ENCODE data around the gene NOTUM.

DNA sequence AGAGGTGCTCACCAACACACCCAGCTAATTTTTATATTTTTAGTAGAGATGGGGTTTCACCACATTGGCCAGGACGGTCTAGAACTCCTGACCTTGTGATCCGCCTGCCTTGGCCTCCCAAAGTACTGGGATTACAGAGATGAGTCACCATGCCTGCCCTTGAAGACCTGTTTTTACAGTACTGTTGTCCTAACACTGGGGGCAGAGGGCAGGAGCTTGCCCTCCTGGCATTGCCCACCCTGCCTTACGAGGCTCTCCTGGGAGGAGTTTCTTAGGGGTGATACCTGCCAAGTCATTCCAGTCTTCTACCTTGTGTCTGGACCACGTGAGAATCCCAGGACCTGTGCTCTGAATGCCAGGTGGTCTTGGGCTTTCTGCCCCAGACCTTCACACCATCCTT is 19.1 kb upstream of the NOTUM start:
- TF ChIP-seq POLR2A (IDR thresholded peaks at IDR 0.05) (no peak), POLR2AphosphoS5 (IDR thresholded peaks at IDR 0.05; ENCODE audit: insufficient read depth in 1 of 2, low read depth in 1 of 2) (no peak), CTCF (IDR thresholded peaks at IDR 0.05) (no peak)
